Measurements from ENCODE around the gene SNORC. TPM values are rescaled to one million over a fixed set of nuclear protein-coding genes. Genes with fewer than 3 reads are reported as not detected.

Gene SNORC
- total RNA-seq, 1 donor from 2014 or later = 1.1 TPM

DNA sequence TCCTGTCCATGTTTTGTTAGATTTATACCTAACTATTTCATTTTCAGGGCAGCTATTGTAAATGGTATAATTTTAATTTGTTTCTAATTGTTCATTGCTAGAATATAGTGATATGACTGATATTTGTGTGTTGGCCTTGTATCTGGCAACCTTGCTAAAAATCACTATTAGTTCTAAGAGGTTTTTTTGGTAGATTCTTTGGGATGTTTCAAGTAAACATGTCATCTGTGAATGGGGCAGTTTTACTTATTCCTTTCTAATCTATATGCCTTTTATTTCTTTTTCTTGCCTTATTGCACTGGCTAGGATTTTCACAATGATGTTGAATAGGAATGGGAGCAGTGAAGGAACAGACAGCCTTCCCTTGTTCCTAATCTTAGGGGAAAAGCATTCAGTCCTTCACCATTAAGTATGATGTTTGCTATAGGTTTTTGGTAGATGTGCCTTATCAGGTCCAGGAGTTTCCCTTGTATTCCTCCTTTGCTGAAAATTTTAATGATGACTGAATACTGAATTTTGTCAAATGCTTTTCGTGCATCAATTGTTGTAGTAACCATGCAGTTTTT lies 41.7 kb downstream of the SNORC start:
- no peak for DNase-seq (ENCODE audit: low spot score)
- intact Hi-C loops (cut with DNase I) = no loop called here

DNA sequence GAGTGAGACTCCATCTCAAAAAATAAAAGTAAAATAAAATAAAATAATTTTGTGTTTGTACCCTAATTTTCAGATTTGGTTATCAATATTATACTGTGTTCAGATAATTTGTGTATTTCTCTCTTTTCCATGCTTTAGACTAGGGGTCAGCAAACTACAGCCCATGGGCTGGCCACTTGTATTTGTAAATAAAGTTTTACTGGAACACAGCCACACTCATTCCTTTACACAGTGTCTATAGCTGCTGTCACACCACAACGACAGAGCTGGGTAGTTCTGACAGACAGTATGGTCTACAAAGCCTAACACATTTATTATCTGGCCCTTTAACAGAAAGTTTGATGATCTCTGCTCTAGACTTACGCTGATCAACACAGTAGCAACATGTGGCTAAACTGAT lies 43.8 kb downstream of the SNORC start:
- DNase-seq (ENCODE audit: low spot score) = no peak
- intact Hi-C loops (cut with DNase I) = no loop called here

DNA sequence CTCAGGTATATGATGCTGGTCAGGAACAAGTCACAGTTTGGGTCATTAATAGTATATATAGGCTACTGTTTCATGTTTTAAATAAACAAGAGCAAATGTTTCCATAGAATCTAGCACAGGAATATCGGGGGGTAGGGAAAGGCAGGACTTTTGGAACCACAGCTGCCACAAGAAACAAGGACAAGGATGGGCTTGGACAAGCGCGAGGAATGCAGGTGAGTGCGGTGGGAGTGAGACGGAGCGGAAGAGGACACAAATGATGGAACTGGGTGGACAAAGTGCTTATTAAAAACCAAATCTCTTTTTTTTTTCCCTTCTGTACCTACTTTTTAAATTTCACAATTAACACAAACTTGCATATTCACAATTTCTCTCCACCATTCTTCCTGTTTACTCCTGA lies 49.1 kb downstream of the SNORC start:
- no peak for DNase-seq (ENCODE audit: low spot score)
- intact Hi-C loops (cut with DNase I) = no loop called here

DNA sequence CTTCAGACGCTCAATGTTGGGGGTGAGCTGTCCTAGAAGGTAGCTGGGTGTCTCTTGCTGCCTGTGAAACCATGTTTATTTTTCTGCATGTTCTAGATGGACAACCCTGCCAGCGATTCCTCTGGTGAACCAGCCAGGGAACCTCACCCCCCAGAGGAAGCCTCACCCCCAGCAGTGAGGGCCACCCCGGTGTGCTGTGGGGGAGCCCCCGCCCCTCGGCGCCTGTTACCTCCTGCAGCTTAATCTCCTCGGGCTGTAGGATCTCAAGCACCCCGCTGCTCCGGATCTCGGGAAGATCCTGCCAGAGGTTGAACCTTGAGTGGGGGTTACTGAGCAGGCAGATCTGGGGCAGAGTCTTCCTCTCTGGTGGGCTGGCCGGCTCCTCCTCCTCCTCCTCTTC lies 50.0 kb downstream of the SNORC start:
- intact Hi-C loops (cut with DNase I) = no loop called here

DNA sequence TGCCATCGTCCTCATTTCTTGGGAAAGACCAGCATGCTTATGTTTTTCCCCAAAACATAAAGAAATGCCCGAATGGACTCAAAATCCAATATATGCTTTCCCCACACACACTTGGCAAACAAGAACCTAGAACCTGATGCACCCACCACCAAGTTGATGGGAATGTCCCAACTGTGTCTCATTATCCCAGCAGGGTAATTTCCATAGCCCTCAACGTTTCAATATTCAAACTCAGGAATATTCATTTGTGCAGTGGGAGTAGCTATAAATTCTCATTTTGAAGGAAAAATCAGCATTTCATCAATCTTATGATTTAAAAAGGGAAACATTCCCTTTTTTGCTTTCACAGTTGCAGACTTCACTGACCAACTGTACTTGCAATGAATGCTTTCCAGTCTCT lies 50.7 kb downstream of the SNORC start:
- intact Hi-C loops (cut with DNase I) = no loop called here
- DNase-seq (ENCODE audit: low spot score) = no peak

More for the DNA sequence above, 50.0 kb downstream of the SNORC start:
- no peak for DNase-seq (ENCODE audit: low spot score)

DNA sequence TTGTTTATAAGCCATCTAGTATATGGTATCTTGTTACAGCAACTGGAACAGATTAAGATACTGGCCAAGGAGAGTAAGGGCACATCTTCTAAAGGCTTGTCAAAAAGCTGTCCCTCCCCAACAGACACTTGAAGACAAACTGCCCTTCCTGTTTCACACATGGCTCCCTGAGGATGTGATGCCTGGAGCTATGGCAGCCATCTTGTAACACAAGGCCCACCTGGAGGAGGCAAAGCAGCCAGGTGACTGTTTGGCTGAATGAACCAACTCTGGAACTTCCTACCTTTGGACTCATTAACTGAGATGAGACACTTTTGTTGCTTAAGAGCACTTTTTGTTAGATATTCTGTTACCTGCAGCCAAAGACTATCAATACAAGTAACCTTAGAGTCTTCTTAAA lies 54.4 kb downstream of the SNORC start:
- DNase-seq (ENCODE audit: low spot score) = no peak
- intact Hi-C loops (cut with DNase I) = no loop called here

DNA sequence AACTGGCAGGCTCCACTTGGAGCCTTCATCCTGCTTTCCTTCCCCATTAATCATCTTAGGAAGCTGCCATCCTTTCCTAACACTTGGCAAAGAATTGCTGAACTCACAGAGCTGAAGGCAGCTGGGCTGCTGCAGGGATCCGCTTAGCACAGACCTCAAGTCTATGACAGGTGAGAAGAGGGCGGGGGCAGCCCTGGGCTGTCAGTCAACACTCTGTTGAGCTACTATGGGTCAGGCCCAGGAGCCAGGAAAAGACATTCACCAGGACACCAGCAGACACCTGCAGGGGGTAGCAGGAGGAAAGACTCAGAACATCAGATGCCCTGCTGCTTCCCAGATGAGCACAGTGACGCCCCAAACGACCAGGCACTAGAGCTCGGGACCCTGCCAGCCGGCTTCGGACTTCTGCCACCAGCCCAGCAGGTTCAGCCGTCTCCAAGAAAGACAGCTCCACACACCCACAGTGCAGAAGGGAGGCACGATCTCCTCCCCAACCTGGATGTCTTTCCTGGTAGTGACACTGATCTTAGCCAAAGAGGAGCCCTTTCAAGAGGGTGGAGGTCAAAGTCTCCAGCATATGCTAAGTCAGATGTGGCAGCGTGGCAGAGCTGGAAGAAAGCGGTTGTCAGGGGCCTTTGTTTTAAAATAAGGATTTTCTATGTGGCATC lies 55.2 kb downstream of the SNORC start:
- intact Hi-C loops (cut with DNase I) = no loop called here
- DNase-seq (ENCODE audit: low spot score) = no peak

DNA sequence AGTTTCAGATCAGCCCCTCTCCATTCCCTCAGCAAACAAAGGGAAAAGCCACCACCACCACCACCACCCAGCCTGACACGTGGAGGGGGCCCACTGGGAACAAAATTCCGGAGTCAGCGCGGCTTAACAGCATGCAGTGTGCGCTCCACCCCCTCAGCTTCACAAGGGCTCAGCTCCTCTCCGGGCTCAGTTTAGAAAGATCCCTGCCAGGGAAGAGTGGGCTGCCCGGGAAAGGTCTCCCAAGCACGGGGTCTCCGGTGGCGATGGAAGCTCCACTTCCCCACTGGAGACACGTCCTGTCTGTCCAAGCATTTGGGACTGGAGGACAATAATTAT lies 55.7 kb downstream of the SNORC start:
- DNase-seq (ENCODE audit: low spot score) = no peak
- intact Hi-C loops (cut with DNase I) = no loop called here

DNA sequence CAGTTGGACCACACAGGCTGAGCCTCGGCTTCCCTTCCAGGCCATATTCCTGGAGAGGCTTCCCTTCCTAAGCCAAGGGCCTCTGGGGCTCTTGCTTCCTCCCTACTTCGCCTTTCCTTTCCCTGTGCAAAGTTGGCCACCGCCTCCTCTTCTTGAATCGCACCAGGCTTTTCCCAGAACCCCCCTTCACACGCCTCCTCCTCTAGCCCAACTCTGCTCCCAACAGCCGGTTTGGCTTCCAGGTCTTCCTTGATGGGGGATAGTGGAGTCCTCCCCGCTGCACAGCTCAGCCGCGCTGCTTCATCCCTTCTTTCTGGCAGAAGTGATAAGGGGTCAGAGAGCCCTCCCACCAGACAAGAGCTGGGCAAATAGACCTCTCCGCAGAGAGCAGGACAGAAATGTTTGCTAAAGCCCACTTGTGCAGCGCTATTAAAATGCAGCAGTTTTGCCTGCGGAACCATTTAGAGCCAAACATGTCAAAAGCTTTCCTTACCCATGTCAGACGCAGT lies 56.4 kb downstream of the SNORC start:
- intact Hi-C loops (cut with DNase I) = no loop called here
- DNase-seq (ENCODE audit: low spot score) = no peak

DNA sequence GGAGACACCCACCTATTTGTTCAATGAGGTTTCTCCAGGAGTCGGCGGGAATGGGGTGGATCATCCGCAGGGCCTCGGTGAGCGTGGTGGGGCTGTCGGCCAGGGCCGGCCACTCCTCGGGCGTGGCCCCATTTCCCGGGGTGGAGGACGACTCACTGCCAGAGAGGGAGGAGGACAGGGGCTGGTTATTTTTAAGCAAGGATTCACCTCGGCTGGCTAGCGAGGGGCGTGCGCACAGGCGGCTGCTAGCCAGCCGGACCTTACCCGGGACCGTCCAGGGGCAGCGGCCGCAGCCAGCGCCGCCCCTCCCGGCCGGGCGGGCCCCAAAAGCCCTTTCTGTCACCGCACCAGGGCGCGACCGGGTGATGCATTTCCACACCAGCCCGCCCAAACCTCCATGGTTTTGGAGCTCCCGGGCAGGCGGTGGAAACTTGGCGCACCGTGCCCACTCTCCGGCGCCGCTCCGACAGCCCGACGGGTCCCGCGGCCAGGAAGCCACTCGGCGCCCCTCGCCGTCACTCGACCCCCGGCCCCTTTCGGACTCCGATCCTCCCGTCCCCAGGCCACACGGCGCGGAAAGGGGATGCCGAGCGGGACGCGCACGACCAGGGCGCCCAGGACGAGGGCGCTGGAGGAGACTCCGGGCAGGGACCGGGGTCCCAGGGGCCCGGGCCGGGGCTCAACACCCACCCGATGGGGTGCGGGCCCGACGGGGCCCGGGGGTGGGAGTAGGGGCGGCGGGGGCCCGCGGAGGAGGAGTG lies 57.1 kb downstream of the SNORC start:
- no peak for DNase-seq (ENCODE audit: low spot score)

DNA sequence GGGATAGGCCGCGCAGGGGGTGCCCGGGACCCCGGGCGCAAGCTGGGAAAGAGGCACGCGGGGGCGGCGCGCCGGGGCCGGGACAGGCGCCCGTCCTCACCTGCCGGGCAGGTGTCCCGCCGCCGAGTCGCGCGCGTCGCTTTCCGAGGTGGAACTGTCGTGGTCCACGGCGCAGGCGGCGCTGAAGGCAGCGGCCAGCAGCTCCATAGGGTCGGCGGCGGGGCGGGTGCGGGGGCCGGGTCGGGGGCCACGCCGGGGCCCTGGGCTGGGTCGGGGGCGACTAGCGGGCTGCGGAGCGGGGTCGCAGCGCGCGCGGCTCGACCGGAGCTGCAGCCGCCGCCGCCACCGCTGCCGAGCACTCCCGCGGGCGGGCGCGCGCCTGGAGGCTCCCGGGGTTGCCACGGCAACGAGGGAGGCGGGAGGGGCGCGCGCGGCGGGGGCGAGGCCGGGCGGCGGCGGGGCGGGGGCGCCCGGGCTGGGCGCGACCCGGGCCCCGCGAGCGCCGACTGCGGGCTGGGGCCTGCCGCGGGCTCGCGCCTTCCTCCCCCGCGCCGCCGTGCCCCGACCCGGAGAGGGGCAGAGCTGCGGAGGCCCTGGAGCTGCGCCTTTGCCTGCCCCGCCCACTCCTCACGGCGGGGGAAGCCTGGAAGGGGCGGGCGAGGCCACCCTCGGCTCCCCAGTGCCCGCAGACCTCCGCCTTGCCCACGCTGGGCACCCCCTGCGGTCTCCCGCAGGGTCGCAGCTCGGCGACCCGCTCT lies 57.9 kb downstream of the SNORC start:
- DNase-seq (ENCODE audit: low spot score) = no peak
- intact Hi-C loops (cut with DNase I) = no loop called here

More for the DNA sequence above, 57.1 kb downstream of the SNORC start:
- intact Hi-C loops (cut with DNase I) = no loop called here

Other genes with a start within 250 kb of the SNORC start
- gene EFHD1, start 236.7 kb upstream of the SNORC start, total RNA-seq = 20.1 TPM
- gene GIGYF2, start 172.9 kb upstream of the SNORC start, total RNA-seq = 62.5 TPM
- not detected for gene KCNJ13, start 93.7 kb upstream of the SNORC start, total RNA-seq
- 0.24 TPM for gene NGEF, start 143.0 kb downstream of the SNORC start, total RNA-seq
- gene NEU2, start 162.4 kb downstream of the SNORC start, total RNA-seq = not detected
- 6.2 TPM for gene INPP5D, start 190.1 kb downstream of the SNORC start, total RNA-seq

Data from cardiac septum (tissue), 1 donor.